Activated CD4-positive, alpha-beta memory T cell treated with anti-CD3 and anti-CD28 coated beads, Interleukin-2, amount 10 ng/mL, durations not matched to agents 7 days and 5 days (primary cell): ENCODE data around the gene HSBP1. TPM values are rescaled to one million over a fixed set of nuclear protein-coding genes. Genes with fewer than 3 reads are reported as not detected.

Experiments used
- CTCF ChIA-PET: fragments of 350-600 bp; sonication (Branson Sonifier 250); formaldehyde crosslinking; loops from one replicate; lab custom pipeline; 2021; ENCODE audit warnings: antibody characterized with exemption, inconsistent platforms; lab: Charles Lee
- POLR2A ChIA-PET: fragments of 350-600 bp; sonication (Branson Sonifier 250); formaldehyde crosslinking; loops from one replicate; lab custom pipeline; 2021; ENCODE audit warnings: antibody characterized with exemption; lab: Charles Lee
- DNase-seq: peaks from one replicate; pipeline ENCODE4 v3.0.0-alpha.2; 2020
- H3K27ac Mint-ChIP-seq: one replicate; pipeline ENCODE4 v1.8.0; 2021; ENCODE audit warnings: mild to moderate bottlenecking, mixed read lengths
- H3K27me3 Mint-ChIP-seq: one replicate; pipeline ENCODE4 v1.8.0; 2021; ENCODE audit warnings: mixed read lengths
- H3K36me3 Mint-ChIP-seq: one replicate; pipeline ENCODE4 v1.8.0; 2021; ENCODE audit warnings: low read depth, mixed read lengths
- H3K4me1 Mint-ChIP-seq: one replicate; pipeline ENCODE4 v1.8.0; 2021; ENCODE audit warnings: mixed read lengths
- H3K4me3 Mint-ChIP-seq: one replicate; pipeline ENCODE4 v1.8.0; 2021; ENCODE audit warnings: mild to moderate bottlenecking, mixed read lengths
- H3K9me3 Mint-ChIP-seq: one replicate; pipeline ENCODE4 v1.8.0; 2021; ENCODE audit warnings: mixed read lengths
- total RNA-seq, 2 experiments: library from RNA; stranded (reverse); gene quantifications; one replicate each; pipeline ENCODE4 v1.2.3, GENCODE V29; 2021

Gene HSBP1
- total RNA-seq, 2 experiments from 2014 or later, result 66.2 to 66.5 TPM

- Mint-ChIP-seq H3K4me3 (no peak overlapping the region), H3K4me1 (peaks cover 8% of the 10 kb centered on the region), H3K27ac (no peak overlapping the region), H3K36me3 (no peaks in the 10 kb centered on the region), H3K27me3 (peaks cover 5% of the 10 kb centered on the region), H3K9me3 (no peaks in the 10 kb centered on the region)
- ChIA-PET POLR2A (no interaction called here), CTCF (no interaction called here)
- no peak for DNase-seq
Measured at GRCh38 chr16:83791916-83792315, 15.9 kb upstream of the HSBP1 start.

- CTCF ChIA-PET, result no interaction called here
- Mint-ChIP-seq H3K9me3 (no peaks in the 10 kb centered on the region), H3K4me3 (no peak overlapping the region), H3K4me1 (peaks cover 8% of the 10 kb centered on the region), H3K27ac (no peak overlapping the region), H3K27me3 (peaks cover 6% of the 10 kb centered on the region), H3K36me3 (no peaks in the 10 kb centered on the region)
- POLR2A ChIA-PET, result no interaction called here
- no peak for DNase-seq
Measured at GRCh38 chr16:83792391-83792790, 15.4 kb upstream of the HSBP1 start.

- no peak overlapping the region for H3K4me3 Mint-ChIP-seq
- ChIA-PET POLR2A (no interaction called here), CTCF (no interaction called here)
- H3K9me3 Mint-ChIP-seq, result no peaks in the 10 kb centered on the region
- H3K4me1 Mint-ChIP-seq, result peaks cover 8% of the 10 kb centered on the region
- no peak for DNase-seq
- H3K27ac Mint-ChIP-seq, result no peak overlapping the region
- peaks cover 6% of the 10 kb centered on the region for H3K27me3 Mint-ChIP-seq
- H3K36me3 Mint-ChIP-seq, result no peaks in the 10 kb centered on the region
Measured at GRCh38 chr16:83793179-83793578, 14.6 kb upstream of the HSBP1 start.

- POLR2A ChIA-PET, result no interaction called here
- peaks cover 8% of the 10 kb centered on the region for H3K4me1 Mint-ChIP-seq
- peaks cover 10% of the 10 kb centered on the region for H3K27me3 Mint-ChIP-seq
- CTCF ChIA-PET, result no interaction called here
- H3K27ac Mint-ChIP-seq, result no peak overlapping the region
- H3K9me3 Mint-ChIP-seq, result no peaks in the 10 kb centered on the region
- DNase-seq, result no peak
- no peak overlapping the region for H3K4me3 Mint-ChIP-seq
- H3K36me3 Mint-ChIP-seq, result no peaks in the 10 kb centered on the region
Measured at GRCh38 chr16:83794860-83795554, 12.8 kb upstream of the HSBP1 start.

- no peaks in the 10 kb centered on the region for H3K9me3 Mint-ChIP-seq
- H3K4me1 Mint-ChIP-seq, result peaks cover 6% of the 10 kb centered on the region
- POLR2A ChIA-PET, result no interaction called here
- H3K27me3 Mint-ChIP-seq, result peaks cover 13% of the 10 kb centered on the region
- H3K4me3 Mint-ChIP-seq, result no peak overlapping the region
- CTCF ChIA-PET, result no interaction called here
- DNase-seq, result no peak
- no peaks in the 10 kb centered on the region for H3K36me3 Mint-ChIP-seq
- H3K27ac Mint-ChIP-seq, result no peak overlapping the region
Measured at GRCh38 chr16:83797013-83797412, 10.8 kb upstream of the HSBP1 start.

- ChIA-PET CTCF (no interaction called here), POLR2A (no interaction called here)
- Mint-ChIP-seq H3K36me3 (no peaks in the 10 kb centered on the region), H3K4me1 (peaks cover 6% of the 10 kb centered on the region), H3K27ac (no peak overlapping the region), H3K9me3 (no peaks in the 10 kb centered on the region), H3K4me3 (no peak overlapping the region), H3K27me3 (peaks cover 13% of the 10 kb centered on the region)
- DNase-seq, result no peak
Measured at GRCh38 chr16:83799336-83799735, 8.4 kb upstream of the HSBP1 start.

GRCh38 chr16:83802135-83802534 lies 5.6 kb upstream of the HSBP1 start:
- CTCF ChIA-PET, result no interaction called here
- POLR2A ChIA-PET, result no interaction called here
- H3K27ac Mint-ChIP-seq, result no peak overlapping the region
- no peak overlapping the region for H3K4me3 Mint-ChIP-seq
- H3K9me3 Mint-ChIP-seq, result no peaks in the 10 kb centered on the region
- DNase-seq, result no peak
- H3K36me3 Mint-ChIP-seq, result no peaks in the 10 kb centered on the region
- peaks cover 16% of the 10 kb centered on the region for H3K4me1 Mint-ChIP-seq
- H3K27me3 Mint-ChIP-seq, result peaks cover 10% of the 10 kb centered on the region

- Mint-ChIP-seq H3K27ac (no peak overlapping the region), H3K27me3 (peaks cover 10% of the 10 kb centered on the region), H3K4me1 (peaks cover 21% of the 10 kb centered on the region), H3K9me3 (no peaks in the 10 kb centered on the region), H3K4me3 (no peak overlapping the region), H3K36me3 (no peaks in the 10 kb centered on the region)
- DNase-seq, result no peak
- ChIA-PET POLR2A (no interaction called here), CTCF (no interaction called here)
Measured at GRCh38 chr16:83802554-83803205, 5.1 kb upstream of the HSBP1 start.

GRCh38 chr16:83803811-83804210 lies 4.0 kb upstream of the HSBP1 start:
- H3K27ac Mint-ChIP-seq, result no peak overlapping the region
- DNase-seq, result no peak
- peaks cover 9% of the 10 kb centered on the region for H3K36me3 Mint-ChIP-seq
- ChIA-PET CTCF (no interaction called here), POLR2A (no interaction called here)
- no peaks in the 10 kb centered on the region for H3K9me3 Mint-ChIP-seq
- H3K4me3 Mint-ChIP-seq, result no peak overlapping the region
- peaks cover 5% of the 10 kb centered on the region for H3K27me3 Mint-ChIP-seq
- peaks cover 29% of the 10 kb centered on the region for H3K4me1 Mint-ChIP-seq

GRCh38 chr16:83804366-83804765 lies 3.4 kb upstream of the HSBP1 start:
- POLR2A ChIA-PET, result no interaction called here
- Mint-ChIP-seq H3K27ac (no peak overlapping the region), H3K36me3 (peaks cover 14% of the 10 kb centered on the region), H3K9me3 (no peaks in the 10 kb centered on the region), H3K27me3 (peaks cover 5% of the 10 kb centered on the region), H3K4me3 (no peak overlapping the region), H3K4me1 (peaks cover 35% of the 10 kb centered on the region)
- DNase-seq, result no peak
- CTCF ChIA-PET, result no interaction called here

- CTCF ChIA-PET, result no interaction called here
- H3K4me1 Mint-ChIP-seq, result peaks cover 48% of the 10 kb centered on the region
Measured at GRCh38 chr16:83806036-83806435, 1.7 kb upstream of the HSBP1 start.

GRCh38 chr16:83806731-83807130 lies 1.0 kb upstream of the HSBP1 start:
- peaks cover 28% of the 10 kb centered on the region for H3K36me3 Mint-ChIP-seq
- H3K4me3 Mint-ChIP-seq, result no peak overlapping the region
- no peak for DNase-seq
- no peaks in the 10 kb centered on the region for H3K27me3 Mint-ChIP-seq
- no peaks in the 10 kb centered on the region for H3K9me3 Mint-ChIP-seq
- no peak overlapping the region for H3K27ac Mint-ChIP-seq
- POLR2A ChIA-PET, result interaction anchor here (2.4 kb wide), 1 partner anchor 311 kb away, joined by 7 read pairs; the partner anchor contains the start of gene MBTPS1
- H3K4me1 Mint-ChIP-seq, result peaks cover 51% of the 10 kb centered on the region
- CTCF ChIA-PET, result no interaction called here

More at GRCh38 chr16:83806036-83806435, 1.7 kb upstream of the HSBP1 start:
- Mint-ChIP-seq H3K27ac (no peak overlapping the region), H3K9me3 (no peaks in the 10 kb centered on the region), H3K4me3 (no peak overlapping the region), H3K36me3 (peaks cover 22% of the 10 kb centered on the region), H3K27me3 (peaks cover 2% of the 10 kb centered on the region)
- POLR2A ChIA-PET, result no interaction called here
- no peak for DNase-seq

- POLR2A ChIA-PET, result interaction anchor here (1.0 to 2.4 kb wide), 2 partner anchors 29 to 310 kb away, joined by 3 to 7 read pairs; partner anchors contain the start of gene MBTPS1
- Mint-ChIP-seq H3K36me3 (peaks cover 33% of the 10 kb centered on the region), H3K4me1 (peaks cover 48% of the 10 kb centered on the region), H3K4me3 (peak overlapping the region; percentile 99), H3K27ac (peak overlapping the region; percentile 86), H3K27me3 (no peaks in the 10 kb centered on the region), H3K9me3 (no peaks in the 10 kb centered on the region)
- CTCF ChIA-PET, result no interaction called here
- no peak for DNase-seq
Measured at GRCh38 chr16:83807327-83807709, 460 bp upstream of the HSBP1 start.
